ENCODE measurements around the gene PDCD11.

PDCD11 gene

GRCh38 chr10:103451091-103451813 is 54.8 kb downstream of the PDCD11 start:
- no peak overlapping the region for H3K27ac ChIP-seq
- no peaks in the 10 kb centered on the region for H4K20me1 ChIP-seq (ENCODE audit: insufficient read depth)
- H3K4me2 ChIP-seq: no peak overlapping the region
- H3K27me3 ChIP-seq (ENCODE audit: insufficient read depth, low read depth): no peaks in the 10 kb centered on the region
- no peaks in the 10 kb centered on the region for H3K79me2 ChIP-seq (ENCODE audit: insufficient read depth, low read depth)
- no peak overlapping the region for H3K4me3 ChIP-seq (IDR thresholded peaks at IDR 0.05; ENCODE audit: insufficient read depth, low read depth, low read length)
- no peak for TF ChIP-seq CTCF (conservative IDR thresholded peaks at IDR 0.05; ENCODE audit: low read depth, low read length)
- no peak overlapping the region for H3K9ac ChIP-seq
- H3K4me1 ChIP-seq (ENCODE audit: low read depth, poor library complexity, severe bottlenecking): no peaks in the 10 kb centered on the region
- no peak overlapping the region for H2AFZ ChIP-seq (ENCODE audit: low read depth)
- no peaks in the 10 kb centered on the region for H3K36me3 ChIP-seq (ENCODE audit: insufficient read depth)

GRCh38 chr10:103451831-103452505 is 55.5 kb downstream of the PDCD11 start, which contains the start of gene CALHM2:
CALHM2 (minus strand) TSS chr10:103452370; CDS start chr10:103449941, 2,429 bp downstream.
- Histone ChIP-seq H3K27ac (no peak within 1 kb of the TSS), H3K79me2 (ENCODE audit: insufficient read depth, low read depth) (no peaks in the 10 kb centered on the region), H3K4me1 (ENCODE audit: low read depth, poor library complexity, severe bottlenecking) (no peaks in the 10 kb centered on the region), H2AFZ (ENCODE audit: low read depth) (peak within 1 kb of the TSS; percentile 14; the same call in 1 of the 2 replicates), H3K27me3 (ENCODE audit: insufficient read depth, low read depth) (no peaks in the 10 kb centered on the region), H3K9ac (no peak within 1 kb of the TSS), H3K4me3 (IDR thresholded peaks at IDR 0.05; ENCODE audit: insufficient read depth, low read depth, low read length) (no peak within 1 kb of the TSS), H4K20me1 (ENCODE audit: insufficient read depth) (no peaks in the 10 kb centered on the region), H3K36me3 (ENCODE audit: insufficient read depth) (no peaks in the 10 kb centered on the region), H3K4me2 (no peak within 1 kb of the TSS)
- TF ChIP-seq CTCF (conservative IDR thresholded peaks at IDR 0.05; ENCODE audit: low read depth, low read length): no peak

GRCh38 chr10:103452506-103453230 is 56.2 kb downstream of the PDCD11 start:
- no peak for TF ChIP-seq CTCF (conservative IDR thresholded peaks at IDR 0.05; ENCODE audit: low read depth, low read length)
- Histone ChIP-seq H3K9ac (no peak overlapping the region), H3K27me3 (ENCODE audit: insufficient read depth, low read depth) (no peaks in the 10 kb centered on the region), H3K4me3 (IDR thresholded peaks at IDR 0.05; ENCODE audit: insufficient read depth, low read depth, low read length) (no peak overlapping the region), H4K20me1 (ENCODE audit: insufficient read depth) (no peaks in the 10 kb centered on the region), H3K27ac (no peak overlapping the region), H3K79me2 (ENCODE audit: insufficient read depth, low read depth) (no peaks in the 10 kb centered on the region), H3K4me2 (no peak overlapping the region), H3K4me1 (ENCODE audit: low read depth, poor library complexity, severe bottlenecking) (no peaks in the 10 kb centered on the region), H3K36me3 (ENCODE audit: insufficient read depth) (no peaks in the 10 kb centered on the region), H2AFZ (ENCODE audit: low read depth) (peak overlapping the region; percentile 14; the same call in 1 of the 2 replicates)

DNA sequence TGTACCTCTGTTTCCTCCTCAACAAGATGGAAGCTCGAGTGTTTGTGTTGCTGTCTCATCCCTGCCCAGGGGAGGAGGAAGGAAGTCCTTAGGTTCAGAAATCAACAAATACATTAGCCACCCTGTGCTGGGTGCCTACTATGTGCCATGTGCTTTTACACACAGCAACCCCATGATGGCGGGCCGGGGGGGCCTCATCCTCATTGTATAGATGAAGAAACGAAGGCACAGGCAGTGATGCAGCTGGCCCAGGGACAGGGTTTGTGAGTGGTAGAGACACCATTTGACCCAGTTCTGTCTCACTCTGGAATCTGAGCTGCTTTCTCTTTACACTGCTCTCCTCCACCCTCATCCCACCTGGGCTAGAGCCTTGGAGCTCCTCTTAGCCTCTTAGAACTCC is 57.6 kb downstream of the PDCD11 start:
- TF ChIP-seq CTCF (conservative IDR thresholded peaks at IDR 0.05; ENCODE audit: low read depth, low read length): no peak
- Histone ChIP-seq H3K4me3 (IDR thresholded peaks at IDR 0.05; ENCODE audit: insufficient read depth, low read depth, low read length) (no peak overlapping the region), H3K9ac (no peak overlapping the region), H3K36me3 (ENCODE audit: insufficient read depth) (no peaks in the 10 kb centered on the region), H4K20me1 (ENCODE audit: insufficient read depth) (no peaks in the 10 kb centered on the region), H3K4me1 (ENCODE audit: low read depth, poor library complexity, severe bottlenecking) (peaks cover 7% of the 10 kb centered on the region), H2AFZ (ENCODE audit: low read depth) (no peak overlapping the region), H3K79me2 (ENCODE audit: insufficient read depth, low read depth) (no peaks in the 10 kb centered on the region), H3K27ac (no peak overlapping the region), H3K4me2 (no peak overlapping the region), H3K27me3 (ENCODE audit: insufficient read depth, low read depth) (no peaks in the 10 kb centered on the region)

Measured in KMS-11 (cell line).